ENCODE data around the gene NHERF2.

NHERF2 gene

GRCh38 chr16:2082983-2083364 is 56.3 kb downstream of the NHERF2 start:
- DNase-seq (ENCODE audit: low read depth in 3 of 3): no peak

GRCh38 chr16:2083409-2083808 is 56.7 kb downstream of the NHERF2 start:
- no peak for DNase-seq (ENCODE audit: low read depth in 3 of 3)

- no peak for DNase-seq (ENCODE audit: low read depth in 3 of 3)
These were observed 57.4 kb downstream of the NHERF2 start for GRCh38 chr16:2083876-2084780.

- DNase-seq (ENCODE audit: low read depth in 3 of 3): no peak
These were observed 58.4 kb downstream of the NHERF2 start for GRCh38 chr16:2084895-2085625.

GRCh38 chr16:2085669-2086068 is 59.0 kb downstream of the NHERF2 start:
- DNase-seq (ENCODE audit: low read depth in 3 of 3): no peak

GRCh38 chr16:2086106-2086742 is 59.5 kb downstream of the NHERF2 start:
- no peak for DNase-seq (ENCODE audit: low read depth in 3 of 3)

- no peak for DNase-seq (ENCODE audit: low read depth in 3 of 3)
These were observed 60.4 kb downstream of the NHERF2 start for GRCh38 chr16:2086812-2087747.

GRCh38 chr16:2087748-2088631 is 61.3 kb downstream of the NHERF2 start:
- no peak for DNase-seq (ENCODE audit: low read depth in 3 of 3)
